HL-60 (cell line): ENCODE measurements around the gene ADAMTS16.

ENCODE experiments used
- TF ChIP-seq, protein P1 (sequence below): IDR thresholded peaks from 2 replicates; pipeline ENCODE4 v1.6.1; 2012; ENCODE audit warnings: low read depth; ENCODE audit not compliant: insufficient replicate concordance
- TF ChIP-seq, protein P2 (sequence below): IDR thresholded peaks from one replicate; pipeline ENCODE4 v1.5.1; 2011; ENCODE audit warnings: low read length, control low read depth, inconsistent platforms; ENCODE audit not compliant: insufficient read depth

DNA sequence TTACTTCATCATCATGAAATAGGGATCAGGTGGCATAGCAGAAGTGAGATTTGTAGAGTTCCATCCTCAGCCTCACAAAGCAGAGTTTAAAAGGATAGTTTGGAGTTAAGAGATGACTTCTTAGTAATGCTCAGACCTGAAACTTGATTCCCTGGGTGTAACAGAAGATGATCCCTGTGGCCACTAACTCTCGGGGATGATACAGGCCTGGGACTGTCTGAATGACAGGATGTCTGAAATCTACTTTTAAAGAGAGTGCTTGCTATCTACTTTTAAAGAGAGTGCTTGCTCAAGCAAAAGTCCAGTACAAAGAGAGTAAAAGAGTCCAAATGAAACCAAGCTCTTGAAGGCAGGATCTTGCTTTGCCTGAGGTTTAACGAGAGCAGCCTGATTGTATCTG, 14.6 kb downstream of the ADAMTS16 start:
- TF ChIP-seq, protein P1, sequence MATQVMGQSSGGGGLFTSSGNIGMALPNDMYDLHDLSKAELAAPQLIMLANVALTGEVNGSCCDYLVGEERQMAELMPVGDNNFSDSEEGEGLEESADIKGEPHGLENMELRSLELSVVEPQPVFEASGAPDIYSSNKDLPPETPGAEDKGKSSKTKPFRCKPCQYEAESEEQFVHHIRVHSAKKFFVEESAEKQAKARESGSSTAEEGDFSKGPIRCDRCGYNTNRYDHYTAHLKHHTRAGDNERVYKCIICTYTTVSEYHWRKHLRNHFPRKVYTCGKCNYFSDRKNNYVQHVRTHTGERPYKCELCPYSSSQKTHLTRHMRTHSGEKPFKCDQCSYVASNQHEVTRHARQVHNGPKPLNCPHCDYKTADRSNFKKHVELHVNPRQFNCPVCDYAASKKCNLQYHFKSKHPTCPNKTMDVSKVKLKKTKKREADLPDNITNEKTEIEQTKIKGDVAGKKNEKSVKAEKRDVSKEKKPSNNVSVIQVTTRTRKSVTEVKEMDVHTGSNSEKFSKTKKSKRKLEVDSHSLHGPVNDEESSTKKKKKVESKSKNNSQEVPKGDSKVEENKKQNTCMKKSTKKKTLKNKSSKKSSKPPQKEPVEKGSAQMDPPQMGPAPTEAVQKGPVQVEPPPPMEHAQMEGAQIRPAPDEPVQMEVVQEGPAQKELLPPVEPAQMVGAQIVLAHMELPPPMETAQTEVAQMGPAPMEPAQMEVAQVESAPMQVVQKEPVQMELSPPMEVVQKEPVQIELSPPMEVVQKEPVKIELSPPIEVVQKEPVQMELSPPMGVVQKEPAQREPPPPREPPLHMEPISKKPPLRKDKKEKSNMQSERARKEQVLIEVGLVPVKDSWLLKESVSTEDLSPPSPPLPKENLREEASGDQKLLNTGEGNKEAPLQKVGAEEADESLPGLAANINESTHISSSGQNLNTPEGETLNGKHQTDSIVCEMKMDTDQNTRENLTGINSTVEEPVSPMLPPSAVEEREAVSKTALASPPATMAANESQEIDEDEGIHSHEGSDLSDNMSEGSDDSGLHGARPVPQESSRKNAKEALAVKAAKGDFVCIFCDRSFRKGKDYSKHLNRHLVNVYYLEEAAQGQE = no peak
- TF ChIP-seq, protein P2, sequence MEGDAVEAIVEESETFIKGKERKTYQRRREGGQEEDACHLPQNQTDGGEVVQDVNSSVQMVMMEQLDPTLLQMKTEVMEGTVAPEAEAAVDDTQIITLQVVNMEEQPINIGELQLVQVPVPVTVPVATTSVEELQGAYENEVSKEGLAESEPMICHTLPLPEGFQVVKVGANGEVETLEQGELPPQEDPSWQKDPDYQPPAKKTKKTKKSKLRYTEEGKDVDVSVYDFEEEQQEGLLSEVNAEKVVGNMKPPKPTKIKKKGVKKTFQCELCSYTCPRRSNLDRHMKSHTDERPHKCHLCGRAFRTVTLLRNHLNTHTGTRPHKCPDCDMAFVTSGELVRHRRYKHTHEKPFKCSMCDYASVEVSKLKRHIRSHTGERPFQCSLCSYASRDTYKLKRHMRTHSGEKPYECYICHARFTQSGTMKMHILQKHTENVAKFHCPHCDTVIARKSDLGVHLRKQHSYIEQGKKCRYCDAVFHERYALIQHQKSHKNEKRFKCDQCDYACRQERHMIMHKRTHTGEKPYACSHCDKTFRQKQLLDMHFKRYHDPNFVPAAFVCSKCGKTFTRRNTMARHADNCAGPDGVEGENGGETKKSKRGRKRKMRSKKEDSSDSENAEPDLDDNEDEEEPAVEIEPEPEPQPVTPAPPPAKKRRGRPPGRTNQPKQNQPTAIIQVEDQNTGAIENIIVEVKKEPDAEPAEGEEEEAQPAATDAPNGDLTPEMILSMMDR = no peak
